Body of pancreas (tissue), 4 donors: Measurements from ENCODE around the gene ZWILCH. TPM values are rescaled to one million over a fixed set of nuclear protein-coding genes. Genes with fewer than 3 reads are reported as not detected.

Source experiments
- ATAC-seq: fragments of 150-250 bp; one replicate; pipeline ENCODE4 v1.9.1; 2016
- DNase-seq, 4 donors: peaks; one replicate each; pipeline ENCODE4 v3.0.0-alpha.2; 2019
- H3K27ac ChIP-seq, 4 donors: fragments of 200-600 bp; sonication (generic); 1 replicate in 3 of 4; 2 replicates in 1 of 4; pipeline versions ENCODE4 v1.5.1 to v1.6.1; 2016 to 2019; ENCODE audit warnings: mild to moderate bottlenecking in 1 of 4, mixed read lengths in 1 of 4, moderate library complexity in 1 of 4
- H3K27me3 ChIP-seq, 2 donors: fragments of 200-600 bp; sonication (generic); one replicate each; pipeline ENCODE4 v1.6.0; 2016; ENCODE audit warnings: mild to moderate bottlenecking in 1 of 2
- H3K36me3 ChIP-seq, 2 donors: fragments of 200-600 bp; sonication (generic); replicated peaks in 1 of 2; 2 replicates each; pipeline ENCODE4 v1.5.1; 2016; ENCODE audit warnings: low read depth in 2 of 2; ENCODE audit not compliant: insufficient read depth in 1 of 2
- H3K4me1 ChIP-seq: fragments of 200-600 bp; sonication (generic); one replicate; pipeline ENCODE4 v1.6.0; 2016
- H3K4me3 ChIP-seq, 2 donors: fragments of 200-600 bp; sonication (generic); 1 replicate in 1 of 2; 2 replicates in 1 of 2; pipeline ENCODE4 v1.5.1; 2016 to 2019
- H3K9me3 ChIP-seq, 3 donors: fragments of 200-600 bp; sonication (generic); 1 replicate in 2 of 3; 2 replicates in 1 of 3; pipeline ENCODE4 v1.5.1; 2016
- POLR2A ChIP-seq, 3 donors: fragments of 450-650 bp; IDR thresholded peaks; one replicate each; pipeline ENCODE4 v1.6.1; 2016; ENCODE audit warnings: antibody characterized with exemption in 3 of 3, mild to moderate bottlenecking in 2 of 3
- WGBS, 2 donors: methylation state at CpG; one replicate each; pipeline ENCODE4 v1.1.5; 2017; 5-methylcytosine and 5-hydroxymethylcytosine counted together
- intact Hi-C: fragments of 100-400 bp; cut with DNase I; formaldehyde crosslinking; loops from one replicate; pipeline ENCODE4 v1.15.1; 2023
- total RNA-seq, 2 donors: library from RNA; depleted of rRNA; stranded (reverse); fragments of >200 nt; gene quantifications; one replicate each; pipeline ENCODE4 v1.1.0, GENCODE V29; 2016
- TF ChIP-seq, protein P1 (sequence below), 7 experiments: fragments of 450-650 bp in 4 of 7; fragments of 200-600 bp in 3 of 7; sonication (generic) in 3 of 7; IDR thresholded peaks; one replicate each; pipeline ENCODE4 v1.5.1; 2016 to 2019; ENCODE audit warnings: antibody characterized with exemption in 7 of 7

ZWILCH gene
- total RNA-seq, 2 donors from 2014 or later: 0.99 to 1.8 TPM

DNA sequence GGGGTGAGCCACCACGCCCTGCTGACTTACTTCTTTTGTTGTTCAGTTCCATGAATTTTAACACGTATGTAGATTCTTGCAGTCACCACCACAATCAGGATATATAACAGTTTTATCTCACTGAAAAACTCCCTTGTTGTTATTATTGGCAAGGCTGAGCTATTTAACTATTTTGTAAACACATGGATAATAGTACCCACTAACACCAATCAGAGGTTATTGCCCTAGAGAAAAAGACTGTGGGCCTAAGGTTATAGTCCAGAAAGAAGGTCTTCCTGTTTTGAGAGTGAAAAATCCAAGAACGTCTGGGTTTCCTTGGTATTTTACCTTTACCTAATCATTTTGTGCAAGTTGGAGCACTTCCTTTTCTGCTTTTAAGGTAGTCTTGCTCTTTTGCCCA lies 9.5 kb downstream of the ZWILCH start:
- no peak for ATAC-seq
- Histone ChIP-seq H3K27ac (no peak overlapping the region), H3K27me3 (no peaks in the 10 kb centered on the region), H3K36me3 (no peaks in the 10 kb centered on the region), H3K4me1 (no peaks in the 10 kb centered on the region), H3K9me3 (no peaks in the 10 kb centered on the region), H3K4me3 (no peak overlapping the region)
- 68 to 72% methylated on average over 3 of the region's 3 CpGs for WGBS, 2 donors
- TF ChIP-seq POLR2A (IDR thresholded peaks at IDR 0.05): no peak
- TF ChIP-seq, protein P1, sequence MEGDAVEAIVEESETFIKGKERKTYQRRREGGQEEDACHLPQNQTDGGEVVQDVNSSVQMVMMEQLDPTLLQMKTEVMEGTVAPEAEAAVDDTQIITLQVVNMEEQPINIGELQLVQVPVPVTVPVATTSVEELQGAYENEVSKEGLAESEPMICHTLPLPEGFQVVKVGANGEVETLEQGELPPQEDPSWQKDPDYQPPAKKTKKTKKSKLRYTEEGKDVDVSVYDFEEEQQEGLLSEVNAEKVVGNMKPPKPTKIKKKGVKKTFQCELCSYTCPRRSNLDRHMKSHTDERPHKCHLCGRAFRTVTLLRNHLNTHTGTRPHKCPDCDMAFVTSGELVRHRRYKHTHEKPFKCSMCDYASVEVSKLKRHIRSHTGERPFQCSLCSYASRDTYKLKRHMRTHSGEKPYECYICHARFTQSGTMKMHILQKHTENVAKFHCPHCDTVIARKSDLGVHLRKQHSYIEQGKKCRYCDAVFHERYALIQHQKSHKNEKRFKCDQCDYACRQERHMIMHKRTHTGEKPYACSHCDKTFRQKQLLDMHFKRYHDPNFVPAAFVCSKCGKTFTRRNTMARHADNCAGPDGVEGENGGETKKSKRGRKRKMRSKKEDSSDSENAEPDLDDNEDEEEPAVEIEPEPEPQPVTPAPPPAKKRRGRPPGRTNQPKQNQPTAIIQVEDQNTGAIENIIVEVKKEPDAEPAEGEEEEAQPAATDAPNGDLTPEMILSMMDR (IDR thresholded peaks at IDR 0.05): no peak
- DNase-seq: no peak
- intact Hi-C loops: no loop called here

DNA sequence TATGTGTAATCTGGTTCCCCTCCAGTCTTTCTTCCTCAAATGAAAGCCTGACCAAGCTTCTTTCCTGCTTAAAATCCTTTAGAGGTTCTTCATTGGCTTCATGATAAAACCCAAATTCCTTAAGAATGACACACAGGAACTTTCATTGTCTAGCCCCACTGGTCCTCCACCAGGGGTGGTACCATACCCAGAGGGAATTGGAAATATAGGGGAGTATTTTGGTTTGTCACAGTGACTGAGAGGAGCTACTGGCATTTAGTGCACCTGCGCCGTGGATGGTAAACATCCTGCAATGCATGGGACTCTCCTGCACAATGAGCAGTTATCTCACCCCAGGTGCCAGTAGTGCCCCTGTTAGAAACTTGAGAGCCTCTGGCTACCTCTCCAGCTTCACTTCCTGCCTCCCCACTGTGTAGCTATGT lies 10.8 kb downstream of the ZWILCH start:
- H3K36me3 ChIP-seq: no peaks in the 10 kb centered on the region
- no peaks in the 10 kb centered on the region for H3K4me1 ChIP-seq
- 100% methylated on average over 1 to 2 of the region's 2 CpGs for WGBS, 2 donors
- H3K27me3 ChIP-seq: no peaks in the 10 kb centered on the region
- no peaks in the 10 kb centered on the region for H3K9me3 ChIP-seq
- H3K27ac ChIP-seq: no peak overlapping the region
- DNase-seq (no peak), ATAC-seq (no peak)
- TF ChIP-seq, protein P1 (IDR thresholded peaks at IDR 0.05): no peak
- TF ChIP-seq POLR2A (IDR thresholded peaks at IDR 0.05): no peak
- intact Hi-C loops: no loop called here
- H3K4me3 ChIP-seq: no peak overlapping the region

DNA sequence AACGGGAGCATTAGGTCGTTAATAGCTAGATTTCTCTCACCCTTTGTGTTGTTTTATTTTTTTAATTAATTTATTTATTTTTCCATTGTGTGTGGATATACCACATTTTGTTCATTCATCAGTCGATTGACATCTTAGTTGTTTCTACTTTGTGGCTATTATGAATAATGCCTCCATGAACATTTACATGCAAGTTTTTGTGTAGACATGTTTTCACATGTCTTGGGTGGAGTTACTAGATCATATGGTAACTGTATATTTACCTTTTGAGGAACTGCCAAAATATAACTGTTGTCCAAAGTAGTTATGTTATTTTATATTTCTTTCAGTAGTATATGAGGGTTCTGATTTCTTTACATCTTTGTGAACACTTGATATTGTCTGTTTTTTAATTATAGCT lies 18.8 kb downstream of the ZWILCH start:
- Histone ChIP-seq H3K4me1 (no peaks in the 10 kb centered on the region), H3K4me3 (no peak overlapping the region), H3K36me3 (no peaks in the 10 kb centered on the region), H3K9me3 (no peaks in the 10 kb centered on the region), H3K27ac (no peak overlapping the region), H3K27me3 (no peaks in the 10 kb centered on the region)
- TF ChIP-seq, protein P1 (IDR thresholded peaks at IDR 0.05): no peak
- no peak for TF ChIP-seq POLR2A (IDR thresholded peaks at IDR 0.05)
- intact Hi-C loops: no loop called here
- WGBS, 2 donors: 85 to 88% methylated on average over 3 of the region's 3 CpGs
- no peak for DNase-seq
- no peak for ATAC-seq

- no peaks in the 10 kb centered on the region for H3K27me3 ChIP-seq
- TF ChIP-seq, protein P1 (IDR thresholded peaks at IDR 0.05): no peak
- TF ChIP-seq POLR2A (IDR thresholded peaks at IDR 0.05): no peak
- intact Hi-C loops: no loop called here
Observed at GRCh38 chr15:66524838-66525237, 19.7 kb downstream of the ZWILCH start.

DNA sequence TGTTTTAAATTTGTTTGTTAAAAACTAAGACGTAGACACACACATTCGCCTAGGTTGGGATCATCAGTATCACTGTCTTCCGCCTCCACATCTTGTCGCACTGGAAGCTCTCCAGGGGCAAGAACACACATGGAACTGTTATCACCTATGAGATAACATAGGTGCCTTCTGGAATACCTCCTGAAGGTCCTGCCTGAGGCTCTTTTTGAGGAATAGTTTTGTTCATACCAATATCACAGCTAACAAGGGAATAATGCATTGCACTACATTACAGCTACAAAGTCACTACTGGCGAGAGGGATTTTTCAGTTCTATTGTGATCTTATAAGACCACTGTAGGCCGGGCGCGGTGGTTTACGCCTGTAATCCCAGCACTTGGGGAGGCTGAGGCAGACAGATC lies 29.9 kb downstream of the ZWILCH start:
- Histone ChIP-seq H3K9me3 (no peaks in the 10 kb centered on the region), H3K36me3 (no peaks in the 10 kb centered on the region), H3K27ac (no peak overlapping the region), H3K4me1 (no peaks in the 10 kb centered on the region), H3K4me3 (no peak overlapping the region), H3K27me3 (no peaks in the 10 kb centered on the region)
- no peak for TF ChIP-seq POLR2A (IDR thresholded peaks at IDR 0.05)
- TF ChIP-seq, protein P1 (IDR thresholded peaks at IDR 0.05): no peak
- 93 to 94% methylated on average over 9 of the region's 9 CpGs for WGBS, 2 donors
- DNase-seq (no peak), ATAC-seq (no peak)
- intact Hi-C loops: no loop called here

More at GRCh38 chr15:66524838-66525237, 19.7 kb downstream of the ZWILCH start:
- no peak overlapping the region for H3K4me3 ChIP-seq
- no peaks in the 10 kb centered on the region for H3K9me3 ChIP-seq
- 61 to 92% methylated on average over 4 of the region's 4 CpGs for WGBS, 2 donors
- H3K36me3 ChIP-seq: peaks cover 0 to 3% of the 10 kb centered on the region in 2 donors
- no peak overlapping the region for H3K27ac ChIP-seq
- DNase-seq (no peak), ATAC-seq (no peak)
- no peaks in the 10 kb centered on the region for H3K4me1 ChIP-seq
